GM18508 (cell line): ENCODE measurements around the gene CTBP1.

Experiments used
- ATAC-seq: cut with Tn5 transposase; IDR thresholded peaks from one replicate; pipeline ENCODE4 v1.9.1; 2021; ENCODE audit warnings: moderate number of reproducible peaks; ENCODE audit not compliant: insufficient read depth, unreplicated experiment

Gene CTBP1

DNA sequence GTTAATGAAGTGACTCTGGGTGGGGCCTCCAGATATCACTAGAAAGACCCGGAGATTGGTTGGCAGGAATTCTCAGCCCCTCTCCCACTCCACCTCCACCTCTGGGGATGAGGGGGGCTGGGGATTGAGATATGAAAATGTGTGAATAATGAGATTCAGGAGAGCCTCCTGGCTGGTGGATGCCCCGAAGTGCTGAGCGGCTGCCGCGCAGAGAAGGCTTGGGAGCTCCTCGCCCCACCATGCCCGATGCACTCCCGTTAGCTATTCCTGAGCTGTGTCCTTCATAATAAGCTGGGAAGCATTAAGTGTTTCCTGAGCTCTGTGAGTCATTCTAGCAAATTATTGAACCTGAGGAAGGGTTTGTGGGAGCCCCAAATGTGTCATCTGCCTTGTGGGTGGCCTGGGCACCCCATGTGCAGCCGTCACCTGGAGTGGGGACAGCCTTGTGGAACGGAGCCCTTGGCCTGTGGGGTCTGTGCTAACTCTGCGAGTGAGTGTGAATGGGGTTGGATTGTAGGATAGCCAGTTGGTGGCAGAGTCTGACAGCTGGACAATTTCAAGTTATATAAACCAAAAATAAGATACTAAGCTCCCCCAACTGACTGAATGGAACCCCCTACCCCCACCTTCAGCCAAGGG is 36.3 kb upstream of the CTBP1 start:
- ATAC-seq = no peak

DNA sequence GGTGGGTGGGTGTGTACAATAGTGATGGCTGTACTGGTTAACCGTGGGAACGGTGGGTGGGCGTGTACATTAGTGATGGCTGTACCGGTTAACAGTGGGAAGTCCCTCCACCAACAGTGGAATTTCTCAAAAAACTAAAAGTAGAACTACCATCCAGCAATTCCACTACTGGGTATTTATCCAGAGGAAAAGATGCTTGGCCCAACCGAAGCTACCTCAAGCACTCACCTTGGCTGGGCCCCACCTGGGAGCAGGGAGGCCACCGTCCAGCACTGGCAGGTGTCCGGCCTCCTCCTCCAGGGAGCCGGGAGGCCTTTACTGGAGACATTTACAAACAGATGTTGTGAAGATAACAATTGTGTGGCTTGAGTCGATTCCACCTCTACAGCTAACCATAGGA is 34.8 kb upstream of the CTBP1 start:
- no peak for ATAC-seq

DNA sequence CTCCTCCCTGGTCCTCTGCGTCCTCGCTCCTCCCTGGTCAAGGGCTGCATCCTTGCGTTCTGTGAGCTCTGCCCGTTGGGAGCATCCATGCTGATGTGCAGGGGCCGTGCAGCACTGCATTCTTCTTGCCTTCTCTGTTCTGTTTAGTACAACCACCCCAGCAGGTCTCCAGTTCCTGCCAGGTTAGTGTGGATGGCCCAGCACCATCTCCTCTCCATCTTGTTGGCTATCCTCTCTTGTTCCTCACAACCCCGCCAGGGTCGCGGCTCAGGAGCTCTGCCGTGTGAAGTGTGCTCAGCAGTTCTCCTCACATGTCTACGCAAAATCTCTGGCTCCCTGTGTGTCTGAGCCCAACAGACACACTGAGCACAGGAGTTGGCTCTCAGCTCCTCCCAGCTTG is 30.3 kb upstream of the CTBP1 start:
- ATAC-seq = no peak

DNA sequence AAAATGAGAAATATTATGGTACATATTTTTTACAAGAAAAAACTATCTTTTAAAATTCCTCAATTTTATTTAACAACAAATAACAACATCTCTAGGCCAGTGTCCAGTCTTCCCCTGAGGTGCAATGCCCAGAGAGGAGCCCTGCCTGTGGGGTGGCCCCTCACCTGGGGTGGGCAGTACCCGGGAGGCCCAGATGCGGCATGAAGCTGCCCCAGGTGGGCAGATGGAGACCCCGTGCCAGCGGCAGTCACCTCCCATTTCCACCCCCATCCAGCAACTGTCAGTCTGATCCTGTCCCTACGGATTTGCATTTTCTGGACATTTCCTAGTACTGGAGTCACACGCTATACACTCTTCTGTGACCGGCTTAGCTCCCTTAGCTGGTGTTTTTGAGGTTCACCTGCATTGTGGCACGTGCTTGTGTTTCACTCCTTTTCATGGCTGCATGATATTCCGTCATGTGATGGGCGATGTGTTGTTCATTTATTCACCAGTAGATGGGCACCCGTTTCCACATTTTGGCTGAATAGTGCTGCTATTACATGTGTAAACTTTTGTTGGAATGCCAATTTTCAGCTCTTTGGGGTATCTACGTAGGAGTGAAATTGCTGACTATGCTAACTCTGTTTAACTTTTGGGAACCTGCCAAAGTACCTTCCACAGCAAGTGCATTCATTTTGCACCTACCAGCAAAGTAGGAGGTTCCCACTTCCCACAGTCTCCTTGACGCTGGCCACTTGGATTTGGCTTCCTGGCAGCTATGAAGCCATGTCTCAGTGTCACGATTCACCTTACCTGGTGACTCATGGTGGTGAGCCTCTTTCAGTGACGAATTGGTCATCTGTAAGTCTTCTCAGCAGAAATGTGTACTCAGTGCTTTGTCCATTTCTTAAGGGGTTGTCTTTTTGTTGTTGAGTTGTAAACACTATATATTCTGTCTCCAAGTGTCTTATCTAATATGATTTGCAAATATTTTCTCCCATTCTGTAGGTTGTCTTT is 29.0 kb upstream of the CTBP1 start:
- ATAC-seq = no peak

DNA sequence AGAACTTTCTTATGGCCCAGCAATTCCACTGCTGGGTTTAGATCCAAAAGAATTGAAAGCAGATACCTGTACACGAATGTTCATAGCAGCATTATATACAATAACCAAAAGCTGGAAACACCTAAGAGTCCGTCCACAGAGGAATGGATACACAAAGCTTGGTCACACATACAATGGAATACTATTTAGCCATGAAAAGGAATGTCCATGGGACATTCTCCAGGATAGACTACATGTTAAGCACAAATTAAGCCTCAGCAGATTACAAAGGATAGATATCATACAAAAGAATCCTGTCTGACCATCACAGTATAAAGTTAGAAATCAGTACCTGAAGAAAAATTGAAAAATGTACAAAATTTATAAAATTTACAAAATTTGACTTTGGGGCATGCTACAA is 28.1 kb upstream of the CTBP1 start:
- no peak for ATAC-seq

DNA sequence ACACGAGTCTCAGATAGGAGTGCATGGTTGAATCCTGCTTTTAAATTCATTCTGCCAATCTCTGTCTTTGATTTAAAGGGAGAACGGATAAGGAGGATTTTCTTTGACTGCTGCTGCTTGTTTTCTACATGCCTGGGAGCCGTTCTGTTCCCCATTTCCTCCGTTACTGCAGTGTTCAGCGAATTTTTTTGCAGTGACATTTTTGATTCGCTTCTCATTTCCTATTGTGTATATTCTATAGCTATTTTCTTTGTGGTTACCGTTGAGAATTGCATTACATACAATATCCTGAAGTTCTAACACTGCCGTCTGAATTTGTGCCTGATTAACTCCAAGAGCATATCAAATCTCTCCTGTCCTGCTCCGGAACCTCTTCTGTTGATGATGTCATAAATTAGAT is 25.9 kb upstream of the CTBP1 start:
- ATAC-seq = no peak

DNA sequence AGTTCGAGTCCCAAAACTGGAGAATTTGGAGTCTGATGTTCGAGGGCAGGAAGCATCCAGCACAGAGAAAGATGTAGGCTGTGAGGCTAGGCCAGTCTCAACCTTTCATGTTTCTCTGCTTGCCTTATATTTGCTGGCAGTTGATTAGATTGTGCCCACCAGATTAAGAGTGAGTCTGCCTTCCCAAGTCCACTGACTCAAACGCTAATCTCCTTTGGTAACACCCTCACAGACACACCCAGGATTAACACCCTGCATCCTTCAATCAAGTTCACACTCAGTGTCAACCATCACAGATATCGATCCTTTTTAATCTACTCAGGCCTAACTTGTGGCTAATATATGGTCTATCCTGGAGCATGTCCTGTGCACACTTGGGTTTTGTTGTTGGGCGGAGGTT is 22.8 kb upstream of the CTBP1 start:
- no peak for ATAC-seq

DNA sequence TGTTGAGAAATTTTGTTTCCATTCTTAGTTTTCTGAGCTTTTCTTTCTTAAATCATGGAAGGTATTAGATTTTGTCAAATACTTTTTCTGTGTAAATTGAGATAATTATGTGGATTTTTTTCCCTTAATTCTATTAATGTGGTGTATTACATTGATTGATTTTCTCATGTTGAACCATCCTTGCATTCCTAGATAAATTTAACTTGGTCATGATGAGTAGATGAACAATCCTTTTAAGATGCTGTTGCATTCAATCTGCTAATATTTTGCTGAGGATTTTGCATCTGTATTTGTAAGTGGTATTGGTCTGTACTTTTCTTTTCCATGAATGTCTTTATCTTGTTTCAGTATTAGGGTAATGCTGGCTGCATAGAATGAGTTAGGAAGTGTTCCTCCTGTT is 20.3 kb upstream of the CTBP1 start:
- ATAC-seq = no peak

DNA sequence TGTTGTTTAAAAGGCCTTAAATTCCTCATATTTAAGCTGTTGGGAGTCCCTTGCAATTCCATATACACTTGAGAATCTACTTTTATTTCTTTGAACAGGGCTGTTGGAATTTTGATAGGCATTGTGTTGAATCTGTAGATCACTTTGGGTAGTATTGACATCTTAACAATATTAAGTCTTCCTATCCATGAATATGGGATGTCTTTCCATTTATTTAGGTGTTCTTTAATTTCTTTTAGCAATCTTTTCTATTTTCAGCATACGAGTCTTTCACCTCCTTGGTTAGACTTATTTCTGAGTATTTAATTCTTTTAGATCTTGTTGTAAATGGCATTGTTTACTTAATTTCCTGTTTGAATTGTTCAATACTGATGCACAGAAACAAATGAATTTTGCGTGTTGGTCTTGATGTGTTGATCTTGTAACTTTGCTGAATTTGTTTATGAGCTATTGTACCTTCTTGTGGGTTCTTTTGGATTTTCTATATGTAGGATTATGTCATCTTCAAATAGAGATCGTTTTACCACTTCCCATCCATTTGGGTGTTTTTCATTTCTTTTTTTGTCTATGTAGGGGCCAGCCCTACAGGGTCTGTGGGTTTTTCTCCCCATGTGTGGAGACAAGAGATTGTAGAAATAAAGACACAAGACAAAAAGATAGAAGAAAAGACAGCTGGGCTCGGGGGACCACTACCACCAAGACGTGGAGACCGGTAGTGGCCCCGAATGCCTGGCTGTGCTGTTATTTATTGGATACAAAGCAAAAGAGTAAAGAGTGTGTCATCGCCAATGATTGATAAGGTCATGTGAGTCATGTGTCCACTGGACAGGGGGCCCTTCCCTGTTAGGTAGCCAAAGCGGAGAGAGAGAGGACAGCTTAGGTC is 18.2 kb upstream of the CTBP1 start:
- no peak for ATAC-seq

DNA sequence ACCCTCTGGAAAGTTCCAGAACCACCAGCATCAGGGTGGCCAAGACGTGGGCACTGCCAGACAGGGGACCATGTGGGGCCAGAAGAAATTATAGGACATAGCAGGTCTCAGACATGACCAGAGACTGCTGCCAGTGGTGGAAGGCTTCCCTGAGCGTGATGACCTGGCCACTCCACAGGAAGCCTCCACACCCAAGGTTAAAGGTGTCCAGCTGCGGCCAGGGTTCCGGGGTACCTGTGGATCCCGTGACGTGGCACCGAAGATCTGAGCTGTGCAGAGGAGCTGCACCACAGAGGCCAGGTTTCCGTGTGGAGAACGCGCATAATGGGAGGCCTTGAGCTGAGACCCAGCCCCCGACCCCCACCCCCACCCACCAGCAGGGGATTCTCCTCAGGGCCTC is 16.4 kb upstream of the CTBP1 start:
- no peak for ATAC-seq

DNA sequence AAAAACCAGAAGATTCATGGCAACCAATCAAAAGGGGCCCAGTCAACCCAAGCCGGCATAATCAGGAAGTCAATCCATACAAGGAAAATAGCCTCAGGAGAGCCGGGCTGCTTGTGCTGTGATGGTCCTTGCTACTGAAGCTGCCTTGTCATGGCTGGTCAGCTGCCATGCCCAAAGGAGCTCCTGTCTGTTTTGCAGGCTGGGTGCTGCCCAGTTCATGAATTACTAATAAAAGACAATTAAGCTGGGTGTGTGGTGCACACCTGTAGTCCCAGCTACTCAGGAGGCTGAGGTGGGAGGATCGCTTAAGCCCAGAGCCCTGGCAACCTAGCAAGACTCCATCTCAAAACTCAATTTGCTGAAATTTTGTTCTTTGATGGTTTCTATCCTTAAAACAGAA is 16.0 kb upstream of the CTBP1 start:
- ATAC-seq = no peak

DNA sequence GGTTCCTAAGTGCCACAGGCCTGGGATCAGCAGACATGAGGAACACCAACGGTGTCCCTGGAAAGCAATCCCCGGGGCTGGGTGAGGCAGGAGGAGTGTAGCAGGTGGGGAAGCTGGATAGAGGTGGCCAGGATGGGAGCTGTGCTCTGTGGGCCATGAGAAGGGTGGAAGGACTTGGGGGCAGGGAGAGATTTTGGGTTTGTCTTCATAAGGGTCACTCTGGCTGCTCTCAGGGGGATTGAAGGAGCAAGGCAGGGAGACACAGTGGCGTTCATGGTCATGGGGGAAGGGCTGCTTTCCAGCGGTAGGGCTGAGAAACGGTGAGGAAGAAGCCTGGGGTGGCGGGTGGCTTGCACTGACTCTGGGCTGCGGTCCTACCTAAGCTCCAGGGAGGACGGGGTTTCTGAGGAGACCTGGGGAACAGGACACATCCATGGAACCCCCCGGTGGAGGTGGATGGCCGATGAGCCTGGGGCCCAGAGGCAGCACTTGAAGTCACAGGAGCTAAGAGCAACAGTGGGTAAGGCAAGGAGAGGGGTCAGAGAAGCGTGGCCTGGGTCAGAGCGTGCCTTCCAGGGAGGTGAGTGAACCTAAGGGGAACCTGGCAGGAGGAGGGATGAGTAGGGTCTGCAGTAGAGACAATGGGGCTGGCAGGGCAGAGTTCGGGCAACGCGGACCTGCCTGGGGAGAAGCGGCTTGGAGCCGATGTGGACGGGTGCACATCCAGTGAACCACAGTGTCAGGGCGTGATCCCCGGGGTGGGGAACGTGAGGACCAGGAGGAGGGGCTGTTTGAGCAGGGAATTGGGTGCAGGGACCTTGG is 12.4 kb upstream of the CTBP1 start:
- no peak for ATAC-seq

DNA sequence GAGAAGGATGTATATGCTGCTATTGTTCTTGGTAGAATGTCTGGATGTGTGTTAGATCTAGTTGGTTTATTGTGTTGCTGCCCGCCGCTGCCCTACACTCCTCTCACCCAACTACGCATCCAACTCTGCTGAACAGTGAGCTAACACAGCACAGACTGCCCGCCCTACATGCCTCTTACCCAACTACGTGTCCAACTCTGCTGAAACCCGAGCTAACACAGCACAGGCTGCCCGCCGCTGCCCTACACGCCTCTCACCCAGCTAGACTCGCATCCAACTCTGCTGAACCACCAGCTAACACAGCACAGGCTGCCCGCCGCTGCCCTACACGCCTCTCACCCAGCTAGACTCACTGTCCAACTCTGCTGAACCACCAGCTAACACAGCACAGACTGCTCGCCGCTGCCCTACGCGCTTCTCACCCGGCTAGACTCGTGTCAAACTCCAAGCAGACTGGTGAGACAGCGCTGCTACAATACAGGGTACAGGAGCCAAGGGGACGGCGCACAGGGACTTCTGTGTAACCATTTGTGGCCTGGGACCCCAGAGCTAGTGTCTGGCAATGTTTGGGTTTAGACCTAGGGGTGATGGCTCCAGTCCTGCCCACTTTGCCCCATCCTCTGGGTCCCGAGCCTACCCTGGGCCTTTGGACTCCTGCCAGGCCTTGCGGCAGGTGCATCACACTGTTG is 11.6 kb upstream of the CTBP1 start:
- ATAC-seq = no peak

DNA sequence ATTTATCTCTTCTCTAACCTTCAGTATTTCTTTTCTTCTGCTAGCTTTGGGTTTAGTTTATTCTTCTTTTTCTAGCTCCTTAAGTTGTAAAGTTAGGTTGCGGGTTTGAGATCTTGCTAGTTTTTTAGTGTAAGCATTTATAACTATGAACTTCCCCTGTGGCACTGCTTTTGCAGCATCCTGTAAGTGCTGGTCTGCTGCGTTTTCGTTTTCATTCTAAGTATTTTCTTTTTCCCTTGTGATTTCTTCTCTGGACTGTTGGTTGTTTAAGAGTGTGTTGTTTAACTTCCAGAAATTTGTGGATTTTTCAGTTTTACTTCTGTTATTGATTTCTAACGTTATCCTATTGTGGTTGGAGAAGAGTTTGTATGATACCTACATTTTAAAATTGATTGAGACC is 11.0 kb upstream of the CTBP1 start:
- ATAC-seq = no peak

DNA sequence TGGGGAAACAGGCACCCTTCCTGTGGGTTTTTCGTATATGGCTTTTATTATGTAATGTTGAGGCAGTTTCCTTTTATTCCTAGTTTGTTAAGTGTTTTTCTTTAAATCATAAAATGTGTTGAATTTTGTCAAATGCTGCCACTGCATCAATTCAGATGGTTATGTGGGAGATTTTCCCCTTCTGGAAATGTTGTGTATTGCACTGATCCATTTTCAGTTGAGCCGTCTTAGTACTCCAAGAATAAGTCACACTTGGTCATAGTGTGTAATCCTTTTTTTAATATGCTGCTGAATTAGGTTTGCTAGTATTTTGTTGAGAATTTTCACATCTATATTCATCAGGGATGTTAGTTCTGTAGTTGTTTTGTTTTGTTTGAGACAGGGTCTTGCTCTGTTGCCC is 9.5 kb upstream of the CTBP1 start:
- ATAC-seq = no peak

DNA sequence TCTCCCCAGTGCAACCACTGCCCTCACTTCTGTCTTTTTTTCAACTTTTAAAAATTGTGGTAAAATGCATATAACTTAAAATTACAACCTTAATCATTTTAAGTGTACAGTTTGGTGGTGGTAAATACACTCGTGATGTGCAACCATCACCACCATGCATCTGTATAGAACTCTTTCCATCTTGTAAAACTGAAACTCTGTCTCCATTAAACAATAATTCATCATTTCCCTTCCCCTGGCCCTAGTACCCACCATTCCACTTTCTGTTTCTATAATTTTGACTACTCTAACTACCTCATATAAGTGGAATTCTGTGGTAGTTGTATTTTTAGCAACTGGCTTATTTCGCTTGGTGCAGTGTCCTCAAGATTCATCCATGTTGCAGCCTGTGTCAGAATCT is 6.8 kb upstream of the CTBP1 start:
- ATAC-seq = no peak

DNA sequence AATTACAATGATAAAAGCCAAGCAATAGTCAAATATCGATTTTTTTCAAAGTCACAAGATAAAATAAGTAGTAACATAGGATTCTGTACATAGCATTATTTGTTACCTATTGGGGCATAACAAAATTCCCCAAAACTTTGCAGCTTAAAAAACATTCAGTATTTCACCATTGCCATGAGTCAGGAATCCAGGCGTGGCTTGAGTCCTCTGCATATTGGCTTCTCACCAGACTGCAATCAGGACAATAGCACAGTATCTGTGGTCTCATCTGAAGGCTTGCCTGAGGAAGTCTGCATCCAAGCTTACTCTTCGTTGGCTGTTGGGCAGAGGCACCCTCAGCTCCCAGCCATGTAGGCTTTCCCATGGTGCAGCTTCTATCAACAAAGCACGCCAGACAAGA is 6.2 kb upstream of the CTBP1 start:
- no peak for ATAC-seq

DNA sequence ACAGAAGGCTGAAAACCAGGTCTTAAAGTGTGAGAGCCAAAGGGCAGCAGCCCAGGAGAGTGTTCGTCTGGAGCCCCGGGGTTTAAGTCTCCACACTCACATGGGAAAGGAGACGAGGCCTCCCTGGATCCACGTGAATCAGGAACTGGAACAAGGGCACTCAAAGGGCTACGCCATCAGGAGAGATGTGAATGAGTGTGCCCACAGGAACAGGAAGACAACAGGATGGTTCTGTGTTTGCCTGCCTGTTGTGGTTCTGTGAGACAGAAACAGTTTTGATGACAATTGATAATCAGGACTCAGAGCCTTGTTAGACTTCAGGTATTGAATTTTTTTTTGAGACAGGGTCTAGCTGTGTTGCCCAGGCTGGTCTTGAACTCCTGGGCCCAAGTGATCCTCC is 4.9 kb upstream of the CTBP1 start:
- no peak for ATAC-seq

DNA sequence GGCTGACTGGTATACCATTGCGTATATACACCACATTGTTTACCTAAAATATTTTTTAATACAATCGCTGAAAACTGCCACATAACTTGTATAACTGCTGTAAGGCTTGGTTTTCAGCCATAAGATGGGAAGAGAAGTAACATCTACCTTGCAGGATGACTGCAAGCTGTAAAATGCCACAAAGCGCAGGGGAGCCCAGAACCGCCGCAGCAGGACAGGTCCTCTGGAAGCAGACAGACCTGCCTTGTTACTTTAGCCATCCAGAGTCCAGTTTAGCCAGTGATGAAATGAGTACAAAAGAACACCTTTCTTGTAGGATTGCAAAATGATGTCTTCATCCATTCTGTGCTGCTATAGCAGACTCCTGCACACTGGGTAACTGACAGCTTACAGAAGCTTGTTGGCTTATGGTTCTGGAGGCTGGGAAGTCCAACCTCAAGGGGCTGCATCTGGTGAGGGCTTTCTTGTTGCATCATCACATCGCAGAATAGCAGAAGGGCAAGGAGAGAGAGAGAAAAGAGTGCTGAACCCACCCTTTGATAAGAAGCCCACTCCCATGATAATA is 4.1 kb upstream of the CTBP1 start:
- no peak for ATAC-seq
